ENCODE results near the gene PTEN. TPM values are rescaled to one million over a fixed set of nuclear protein-coding genes. Genes with fewer than 3 reads are reported as not detected.

Gene PTEN
- total RNA-seq, 1 experiment from 2014 or later, result 20.5 TPM

GRCh38 chr10:87987206-87987605 is 123.8 kb downstream of the PTEN start:
- no peak for DNase-seq
- Histone ChIP-seq H3K4me1 (no peaks in the 10 kb centered on the region), H3K27ac (no peak overlapping the region), H3K36me3 (no peaks in the 10 kb centered on the region), H3K9me3 (replicated peaks) (no peaks in the 10 kb centered on the region), H3K4me3 (no peak overlapping the region), H3K27me3 (no peaks in the 10 kb centered on the region)

DNA sequence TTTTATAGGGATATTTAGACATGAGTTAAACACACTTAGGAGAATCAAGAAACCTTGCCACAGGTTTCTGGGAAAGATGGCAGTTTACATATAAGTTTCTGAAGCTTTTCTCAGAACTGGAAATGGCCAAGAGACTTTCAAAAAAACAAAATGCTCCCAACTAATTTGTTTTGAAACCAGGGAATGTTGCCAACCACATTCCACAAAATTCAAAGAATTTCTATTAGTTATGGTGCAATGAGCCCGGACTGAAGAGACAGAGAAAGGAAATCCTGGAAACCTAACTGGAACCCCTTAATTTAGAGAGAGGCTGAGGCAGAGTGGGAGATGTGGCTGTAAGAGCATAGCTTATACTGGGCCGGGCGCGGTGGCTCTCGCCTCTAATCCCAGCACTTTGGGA is 128.5 kb downstream of the PTEN start:
- DNase-seq, result no peak
- no peaks in the 10 kb centered on the region for H3K27me3 ChIP-seq
- H3K27ac ChIP-seq, result no peak overlapping the region
- no peaks in the 10 kb centered on the region for H3K4me1 ChIP-seq
- no peaks in the 10 kb centered on the region for H3K9me3 ChIP-seq (replicated peaks)
- no peak overlapping the region for H3K4me3 ChIP-seq
- no peaks in the 10 kb centered on the region for H3K36me3 ChIP-seq

- no peaks in the 10 kb centered on the region for H3K9me3 ChIP-seq (replicated peaks)
- no peaks in the 10 kb centered on the region for H3K4me1 ChIP-seq
- no peak overlapping the region for H3K4me3 ChIP-seq
- DNase-seq, result no peak
- H3K36me3 ChIP-seq, result no peaks in the 10 kb centered on the region
- H3K27ac ChIP-seq, result no peak overlapping the region
- H3K27me3 ChIP-seq, result no peaks in the 10 kb centered on the region
These were observed 141.0 kb downstream of the PTEN start for GRCh38 chr10:88004451-88004850.

DNA sequence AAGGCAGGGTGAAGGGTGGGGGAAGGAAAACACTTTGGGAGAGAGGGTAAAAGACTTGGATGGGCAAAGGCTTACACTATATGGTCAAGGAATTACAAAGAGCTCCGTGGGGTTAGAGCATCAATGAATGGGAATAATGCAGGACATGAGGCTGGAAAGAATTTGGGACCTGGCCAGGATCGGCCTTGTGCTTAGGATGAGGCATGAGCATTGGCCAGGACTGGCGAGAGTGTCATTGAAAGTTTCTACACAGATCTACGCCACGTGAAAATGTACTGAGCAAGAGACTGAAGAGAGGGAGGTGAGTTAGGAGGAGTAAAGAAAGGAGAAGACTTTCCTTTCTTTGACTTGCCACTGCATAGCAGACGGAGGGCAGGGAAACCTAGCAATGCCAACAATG is 142.8 kb downstream of the PTEN start:
- H3K27ac ChIP-seq, result no peak overlapping the region
- H3K4me1 ChIP-seq, result no peaks in the 10 kb centered on the region
- H3K4me3 ChIP-seq, result no peak overlapping the region
- no peaks in the 10 kb centered on the region for H3K27me3 ChIP-seq
- no peak for DNase-seq
- no peaks in the 10 kb centered on the region for H3K9me3 ChIP-seq (replicated peaks)
- H3K36me3 ChIP-seq, result no peaks in the 10 kb centered on the region

GRCh38 chr10:88008866-88009470 is 145.5 kb downstream of the PTEN start:
- no peaks in the 10 kb centered on the region for H3K36me3 ChIP-seq
- no peak overlapping the region for H3K4me3 ChIP-seq
- H3K27ac ChIP-seq, result no peak overlapping the region
- no peak for DNase-seq
- H3K27me3 ChIP-seq, result no peaks in the 10 kb centered on the region
- no peaks in the 10 kb centered on the region for H3K4me1 ChIP-seq
- H3K9me3 ChIP-seq (replicated peaks), result no peaks in the 10 kb centered on the region

DNA sequence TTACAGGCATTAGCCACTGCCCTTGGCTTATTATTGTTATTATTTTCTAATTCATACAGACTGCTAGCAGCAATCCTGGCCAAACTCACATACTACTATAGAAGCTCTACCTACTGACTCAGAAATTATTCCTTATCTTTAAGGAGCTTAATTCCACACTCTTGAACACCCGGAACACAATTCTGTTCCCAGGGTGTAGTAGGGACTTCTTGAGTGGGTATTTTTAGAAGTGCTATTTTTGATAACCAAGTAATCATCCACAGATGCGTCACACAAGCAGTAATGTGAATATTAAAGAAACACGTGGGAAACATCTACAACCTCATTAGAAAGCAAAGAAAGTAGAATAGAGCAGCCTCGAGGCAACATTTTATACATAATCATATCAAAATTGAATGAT is 149.2 kb downstream of the PTEN start:
- no peaks in the 10 kb centered on the region for H3K36me3 ChIP-seq
- no peaks in the 10 kb centered on the region for H3K4me1 ChIP-seq
- no peak overlapping the region for H3K4me3 ChIP-seq
- H3K27me3 ChIP-seq, result no peaks in the 10 kb centered on the region
- no peaks in the 10 kb centered on the region for H3K9me3 ChIP-seq (replicated peaks)
- no peak overlapping the region for H3K27ac ChIP-seq
- DNase-seq, result no peak

DNA sequence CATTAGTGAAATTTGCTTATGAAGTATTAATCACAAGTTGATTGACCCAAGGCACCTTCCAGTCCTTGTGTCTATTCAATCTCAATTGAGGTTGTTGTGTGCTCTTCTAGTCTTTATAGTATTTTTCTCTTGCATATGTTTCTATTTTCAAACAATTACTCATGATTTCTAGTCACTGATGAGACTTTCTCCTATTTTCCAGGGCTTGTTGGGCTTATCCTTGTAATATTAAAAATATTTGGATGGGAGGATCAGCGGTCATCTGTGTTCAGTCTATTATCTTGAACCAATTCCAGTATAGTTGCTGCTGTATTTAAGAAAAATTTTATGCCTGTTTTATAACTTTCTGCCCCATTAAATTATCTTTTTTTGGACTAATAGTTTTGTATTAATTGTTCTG is 154.4 kb downstream of the PTEN start:
- DNase-seq, result no peak
- H3K9me3 ChIP-seq (replicated peaks), result no peaks in the 10 kb centered on the region
- H3K4me1 ChIP-seq, result no peaks in the 10 kb centered on the region
- no peaks in the 10 kb centered on the region for H3K27me3 ChIP-seq
- no peak overlapping the region for H3K27ac ChIP-seq
- H3K4me3 ChIP-seq, result no peak overlapping the region
- H3K36me3 ChIP-seq, result no peaks in the 10 kb centered on the region

DNA sequence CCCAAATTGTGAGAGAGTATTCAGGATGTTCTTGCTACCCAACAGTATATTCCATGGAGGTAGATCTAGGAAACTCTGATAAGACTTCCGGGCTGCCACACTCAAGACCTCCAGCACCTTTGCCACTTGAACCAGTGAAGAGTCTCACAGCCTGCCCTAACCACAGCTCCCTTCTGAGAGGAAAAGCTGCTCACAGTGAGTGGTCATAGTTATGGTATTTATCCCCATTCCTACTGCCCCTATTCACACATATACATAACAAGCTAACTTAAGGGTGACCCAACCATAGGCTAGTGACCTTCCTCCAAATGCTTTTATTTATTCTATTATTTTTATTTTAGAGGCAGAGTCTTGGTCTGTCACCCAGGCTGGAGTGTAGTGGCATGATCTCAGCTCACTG is 156.3 kb downstream of the PTEN start:
- no peaks in the 10 kb centered on the region for H3K9me3 ChIP-seq (replicated peaks)
- no peak overlapping the region for H3K27ac ChIP-seq
- no peaks in the 10 kb centered on the region for H3K36me3 ChIP-seq
- H3K27me3 ChIP-seq, result no peaks in the 10 kb centered on the region
- H3K4me1 ChIP-seq, result no peaks in the 10 kb centered on the region
- no peak for DNase-seq
- H3K4me3 ChIP-seq, result no peak overlapping the region

Other genes with a start within 250 kb of the PTEN start
- 1.4 and 1.5 TPM in 2 replicates for gene PAPSS2, start 203.7 kb upstream of the PTEN start, total RNA-seq (2014; rRNA removed; shearing (Covaris generic))
- gene ATAD1, start 45.4 kb upstream of the PTEN start, total RNA-seq (2014; rRNA removed; shearing (Covaris generic)), result 26.3 and 28.2 TPM in 2 replicates
- gene KLLN, start 92 bp upstream of the PTEN start, total RNA-seq (2014; rRNA removed; shearing (Covaris generic)), result 0.02 and 0.18 TPM in 2 replicates

All from SJCRH30 (cell line).